Activated T-cell treated with anti-CD3 and anti-CD28 coated beads, Interleukin-2, amount 50 U/mL, for 72 hours (primary cell): Measurements from ENCODE around the gene TOM1L2. TPM values are rescaled to one million over a fixed set of nuclear protein-coding genes. Genes with fewer than 3 reads are reported as not detected.

Experiments
- ATAC-seq, 2 donors: fragments of 150-1000 bp; cut with Tn5 transposase; replicated peaks in 1 of 2; 2 replicates each; pipeline ENCODE4 v1.10.0; 2021; ENCODE audit warnings: moderate library complexity in 2 of 2, mild to moderate bottlenecking in 1 of 2
- DNase-seq, 2 donors: peaks; one replicate each; pipeline ENCODE4 v3.0.0; 2021 to 2022; ENCODE audit warnings: mixed read lengths in 1 of 2
- H3K27ac Mint-ChIP-seq: one replicate; pipeline ENCODE4 v1.8.0; 2022; ENCODE audit warnings: mild to moderate bottlenecking, moderate library complexity, mixed read lengths
- H3K27me3 Mint-ChIP-seq: one replicate; pipeline ENCODE4 v1.8.0; 2022; ENCODE audit warnings: low read depth, mixed read lengths
- H3K36me3 Mint-ChIP-seq, 2 donors: one replicate each; pipeline ENCODE4 v1.8.0; 2022; ENCODE audit warnings: mixed read lengths in 2 of 2, mild to moderate bottlenecking in 1 of 2; ENCODE audit not compliant: insufficient read depth in 2 of 2
- H3K4me1 Mint-ChIP-seq: one replicate; pipeline ENCODE4 v1.8.0; 2022; ENCODE audit warnings: low read depth, mixed read lengths
- H3K4me3 Mint-ChIP-seq, 2 donors: one replicate each; pipeline ENCODE4 v1.8.0; 2022; ENCODE audit warnings: mild to moderate bottlenecking in 2 of 2, mixed read lengths in 2 of 2, moderate library complexity in 2 of 2
- H3K9me3 Mint-ChIP-seq, 2 donors: one replicate each; pipeline ENCODE4 v1.8.0; 2022; ENCODE audit warnings: mixed read lengths in 2 of 2
- total RNA-seq, 2 donors: library from RNA; stranded (reverse); gene quantifications; one replicate each; pipeline ENCODE4 v1.2.3, GENCODE V29; 2022

TOM1L2 gene
- total RNA-seq, 2 donors from 2014 or later: 23.7 to 26.9 TPM

- ATAC-seq: no peak
- H3K27me3 Mint-ChIP-seq: no peaks in the 10 kb centered on the region
Observed at GRCh38 chr17:17806035-17806434, 166.2 kb downstream of the TOM1L2 start.

DNA sequence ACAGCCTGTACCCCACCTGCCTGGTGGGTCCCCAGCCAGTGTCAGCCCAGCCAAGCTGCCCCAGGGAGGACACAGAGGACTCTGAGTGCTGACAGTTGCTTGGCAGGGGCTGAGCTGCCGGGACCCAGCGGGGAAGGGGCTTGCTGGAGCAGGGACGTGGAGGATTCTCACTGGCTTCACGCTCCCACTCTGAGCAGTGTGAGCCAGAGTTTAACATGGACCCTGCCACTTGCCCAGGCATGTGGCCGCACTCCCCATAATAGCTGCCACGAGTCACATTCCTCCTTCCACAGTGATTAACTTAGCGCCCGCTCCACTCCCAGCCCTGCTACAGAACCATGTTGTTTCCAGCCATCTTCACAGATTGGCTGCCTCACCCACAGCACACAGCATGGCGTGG lies 166.6 kb downstream of the TOM1L2 start:
- Mint-ChIP-seq H3K27ac (no peak overlapping the region), H3K4me3 (no peak overlapping the region), H3K9me3 (no peaks in the 10 kb centered on the region), H3K36me3 (peaks cover 0 to under 1% of the 10 kb centered on the region in 2 donors), H3K4me1 (peaks cover 9% of the 10 kb centered on the region), H3K27me3 (no peaks in the 10 kb centered on the region)
- ATAC-seq (peak in 1 of 2 donors; percentile 8), DNase-seq (no peak)

More at GRCh38 chr17:17806035-17806434, 166.2 kb downstream of the TOM1L2 start:
- Mint-ChIP-seq H3K9me3 (no peaks in the 10 kb centered on the region), H3K4me3 (no peak overlapping the region), H3K36me3 (peaks cover 0 to 1% of the 10 kb centered on the region in 2 donors), H3K4me1 (peaks cover 9% of the 10 kb centered on the region), H3K27ac (no peak overlapping the region)
- no peak for DNase-seq

- no peak overlapping the region for H3K4me3 Mint-ChIP-seq
Observed at GRCh38 chr17:17804007-17804406, 168.2 kb downstream of the TOM1L2 start.

DNA sequence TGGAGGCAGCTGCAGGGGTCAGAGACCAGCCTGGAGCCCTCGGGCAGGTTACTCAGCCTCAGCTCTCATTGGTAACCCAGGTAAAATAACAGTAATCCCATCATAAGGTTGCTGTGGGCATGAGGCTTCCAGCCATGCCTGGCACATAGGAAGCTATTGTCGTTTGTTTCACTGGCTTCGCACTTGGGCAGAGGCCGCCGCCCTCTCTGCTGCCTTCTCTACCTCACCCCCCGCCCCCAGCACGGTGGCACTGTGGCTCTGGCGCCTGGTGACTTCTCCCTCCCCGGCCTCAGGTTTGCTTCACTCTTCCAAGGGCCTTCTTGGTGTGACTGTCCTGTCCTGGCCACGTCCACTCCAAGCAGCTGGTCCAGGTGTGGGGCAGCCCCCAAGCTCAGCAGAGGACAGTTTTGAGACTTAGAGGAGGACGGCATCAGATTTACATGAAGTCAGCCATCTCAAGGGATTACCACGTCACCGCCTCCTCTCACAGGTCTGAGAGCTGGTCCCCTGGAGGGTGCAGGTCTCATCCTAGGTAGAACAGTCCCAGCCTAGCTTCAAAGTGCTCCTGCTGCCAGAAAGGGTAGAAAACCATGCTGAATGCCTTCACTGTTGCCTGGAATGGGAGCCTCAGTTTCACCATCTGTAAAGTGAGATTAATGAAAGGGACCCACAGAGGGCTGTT lies 170.3 kb downstream of the TOM1L2 start:
- H3K36me3 Mint-ChIP-seq: no peaks in the 10 kb centered on the region
- H3K9me3 Mint-ChIP-seq: no peaks in the 10 kb centered on the region
- H3K4me1 Mint-ChIP-seq: no peaks in the 10 kb centered on the region
- no peak overlapping the region for H3K4me3 Mint-ChIP-seq
- H3K27ac Mint-ChIP-seq: no peak overlapping the region
- no peaks in the 10 kb centered on the region for H3K27me3 Mint-ChIP-seq
- ATAC-seq (no peak), DNase-seq (no peak)

More at GRCh38 chr17:17804007-17804406, 168.2 kb downstream of the TOM1L2 start:
- ATAC-seq (no peak), DNase-seq (no peak)
- Mint-ChIP-seq H3K4me1 (peaks cover 6% of the 10 kb centered on the region), H3K27me3 (no peaks in the 10 kb centered on the region), H3K27ac (peak overlapping the region; percentile 47), H3K9me3 (no peaks in the 10 kb centered on the region), H3K36me3 (no peaks in the 10 kb centered on the region)

DNA sequence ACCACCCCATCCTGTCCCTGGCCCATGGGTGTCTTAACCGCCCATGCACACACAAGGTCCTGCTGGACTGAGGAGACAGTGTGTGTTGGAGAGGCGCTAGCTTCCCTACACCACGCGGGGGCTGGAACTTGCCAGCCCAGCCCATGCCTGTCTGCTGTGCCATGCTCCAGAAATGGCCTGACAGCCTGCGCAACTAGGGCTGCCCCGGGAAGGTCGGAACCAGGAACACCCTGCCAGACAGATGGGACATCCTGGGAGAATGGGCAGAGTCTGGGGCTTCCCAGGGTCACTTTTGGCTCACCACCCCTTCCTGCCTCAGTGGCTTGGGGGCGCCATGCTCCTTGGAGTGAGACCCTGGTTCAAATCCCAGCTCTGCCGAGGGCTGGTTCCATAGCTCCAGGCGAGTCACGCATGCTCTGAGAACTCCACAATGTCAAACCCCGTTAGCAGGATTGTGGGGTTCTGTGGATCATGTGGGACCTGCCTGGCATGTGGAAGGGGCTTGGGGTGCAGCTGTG lies 171.6 kb downstream of the TOM1L2 start:
- H3K4me1 Mint-ChIP-seq: no peaks in the 10 kb centered on the region
- DNase-seq: no peak
- no peaks in the 10 kb centered on the region for H3K9me3 Mint-ChIP-seq
- H3K4me3 Mint-ChIP-seq: no peak overlapping the region
- no peak for ATAC-seq
- H3K27ac Mint-ChIP-seq: peak overlapping the region; percentile 79
- no peaks in the 10 kb centered on the region for H3K36me3 Mint-ChIP-seq
- H3K27me3 Mint-ChIP-seq: no peaks in the 10 kb centered on the region

DNA sequence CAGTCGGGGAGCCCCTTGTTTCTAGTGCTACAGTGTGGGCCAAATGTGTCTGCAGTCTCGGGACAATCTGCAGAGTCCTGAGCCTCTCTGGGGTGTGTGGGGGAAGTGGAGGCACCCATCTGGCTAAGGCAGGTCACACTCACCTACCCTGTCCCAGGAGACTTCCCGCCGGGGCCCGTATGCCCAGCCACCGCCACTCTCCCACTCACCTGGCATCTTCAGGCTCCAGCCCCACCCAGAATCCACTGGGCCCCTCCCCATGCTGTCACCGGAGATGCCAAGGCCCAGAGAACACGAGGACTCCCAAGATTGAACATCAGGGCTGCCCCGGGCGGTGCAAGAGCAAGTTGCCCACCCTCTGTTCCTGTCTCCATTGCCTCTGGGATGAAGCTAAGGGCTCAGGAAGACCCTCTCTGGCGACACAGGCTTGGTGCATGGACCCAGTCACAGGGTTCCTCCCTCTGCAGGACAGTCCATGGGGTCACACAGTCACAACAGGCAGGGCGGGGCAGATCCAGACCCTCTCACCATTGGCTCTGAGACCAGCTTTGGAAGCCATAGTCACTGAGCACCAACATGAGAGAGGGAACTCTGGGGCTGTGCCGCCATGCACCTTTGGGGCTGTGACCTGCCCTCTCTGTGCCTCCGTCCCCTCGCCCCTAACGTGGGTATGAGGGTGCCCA lies 173.5 kb downstream of the TOM1L2 start:
- Mint-ChIP-seq H3K4me3 (no peak overlapping the region), H3K9me3 (no peaks in the 10 kb centered on the region), H3K27me3 (no peaks in the 10 kb centered on the region), H3K4me1 (peaks cover 5% of the 10 kb centered on the region), H3K27ac (no peak overlapping the region), H3K36me3 (no peaks in the 10 kb centered on the region)
- ATAC-seq (no peak), DNase-seq (no peak)

- ATAC-seq (no peak), DNase-seq (no peak)
- H3K27ac Mint-ChIP-seq: no peak overlapping the region
- peaks cover 11% of the 10 kb centered on the region for H3K4me1 Mint-ChIP-seq
- no peak overlapping the region for H3K4me3 Mint-ChIP-seq
- H3K9me3 Mint-ChIP-seq: no peaks in the 10 kb centered on the region
- H3K36me3 Mint-ChIP-seq: no peaks in the 10 kb centered on the region
- H3K27me3 Mint-ChIP-seq: no peaks in the 10 kb centered on the region
Observed at GRCh38 chr17:17798010-17798556, 174.1 kb downstream of the TOM1L2 start.

- no peaks in the 10 kb centered on the region for H3K36me3 Mint-ChIP-seq
- no peak overlapping the region for H3K27ac Mint-ChIP-seq
- no peak for DNase-seq
- H3K4me3 Mint-ChIP-seq: no peak overlapping the region
- H3K27me3 Mint-ChIP-seq: no peaks in the 10 kb centered on the region
- ATAC-seq: no peak
- peaks cover 20% of the 10 kb centered on the region for H3K4me1 Mint-ChIP-seq
- no peaks in the 10 kb centered on the region for H3K9me3 Mint-ChIP-seq
Observed at GRCh38 chr17:17797119-17797809, 174.9 kb downstream of the TOM1L2 start.

- Mint-ChIP-seq H3K4me3 (no peak overlapping the region), H3K27ac (no peak overlapping the region), H3K27me3 (no peaks in the 10 kb centered on the region), H3K9me3 (no peaks in the 10 kb centered on the region), H3K4me1 (peaks cover 25% of the 10 kb centered on the region), H3K36me3 (no peaks in the 10 kb centered on the region)
- ATAC-seq: no peak
- no peak for DNase-seq
Observed at GRCh38 chr17:17796787-17797061, 175.5 kb downstream of the TOM1L2 start.

GRCh38 chr17:17795946-17796786 lies 176.0 kb downstream of the TOM1L2 start:
- ATAC-seq (no peak), DNase-seq (no peak)
- Mint-ChIP-seq H3K27me3 (no peaks in the 10 kb centered on the region), H3K9me3 (no peaks in the 10 kb centered on the region), H3K4me3 (no peak overlapping the region), H3K36me3 (no peaks in the 10 kb centered on the region), H3K4me1 (peaks cover 26% of the 10 kb centered on the region), H3K27ac (no peak overlapping the region)

DNA sequence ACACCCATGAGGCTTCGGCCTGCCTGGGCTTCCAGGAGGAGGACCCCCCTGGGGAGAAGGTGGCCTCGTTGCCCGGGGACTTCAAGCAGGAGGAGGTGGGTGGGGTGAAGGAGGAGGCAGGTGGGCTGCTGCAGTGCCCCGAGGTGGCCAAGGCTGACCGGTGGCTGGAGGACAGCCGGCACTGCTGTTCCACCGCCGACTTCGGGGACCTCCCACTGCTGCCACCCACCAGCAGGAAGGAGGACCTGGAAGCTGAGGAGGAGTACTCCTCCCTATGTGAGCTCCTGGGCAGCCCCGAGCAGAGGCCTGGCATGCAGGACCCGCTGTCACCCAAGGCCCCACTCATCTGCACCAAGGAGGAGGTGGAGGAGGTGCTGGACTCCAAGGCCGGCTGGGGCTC lies 176.9 kb downstream of the TOM1L2 start:
- Mint-ChIP-seq H3K4me3 (no peak overlapping the region), H3K27me3 (no peaks in the 10 kb centered on the region), H3K4me1 (peaks cover 26% of the 10 kb centered on the region), H3K9me3 (no peaks in the 10 kb centered on the region), H3K36me3 (no peaks in the 10 kb centered on the region), H3K27ac (no peak overlapping the region)
- ATAC-seq: no peak
- no peak for DNase-seq

DNA sequence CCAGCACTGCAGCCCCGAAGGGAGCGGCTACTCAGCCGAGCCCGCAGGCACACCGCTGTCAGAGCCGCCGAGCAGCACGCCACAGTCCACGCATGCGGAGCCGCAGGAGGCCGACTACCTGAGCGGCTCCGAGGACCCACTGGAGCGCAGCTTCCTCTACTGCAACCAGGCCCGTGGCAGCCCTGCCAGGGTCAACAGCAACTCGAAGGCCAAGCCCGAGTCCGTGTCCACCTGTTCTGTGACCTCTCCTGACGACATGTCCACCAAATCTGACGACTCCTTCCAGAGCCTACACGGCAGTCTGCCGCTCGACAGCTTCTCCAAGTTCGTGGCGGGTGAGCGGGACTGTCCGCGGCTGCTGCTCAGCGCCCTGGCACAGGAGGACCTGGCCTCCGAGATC lies 177.8 kb downstream of the TOM1L2 start:
- H3K36me3 Mint-ChIP-seq: no peaks in the 10 kb centered on the region
- H3K9me3 Mint-ChIP-seq: no peaks in the 10 kb centered on the region
- H3K27ac Mint-ChIP-seq: no peak overlapping the region
- DNase-seq (no peak), ATAC-seq (no peak)
- H3K4me3 Mint-ChIP-seq: no peak overlapping the region
- H3K4me1 Mint-ChIP-seq: peaks cover 26% of the 10 kb centered on the region
- no peaks in the 10 kb centered on the region for H3K27me3 Mint-ChIP-seq
